PC-9 (cell line): Measurements from ENCODE around the gene PCK2.

ENCODE experiments used
- EZH2 ChIP-seq: fragments of 200-600 bp; sonication (generic); IDR thresholded peaks from 2 replicates; pipeline ENCODE4 v1.8.0; 2017; ENCODE audit warnings: antibody characterized with exemption, low read depth
- TF ChIP-seq, protein P1 (sequence below): fragments of 200-600 bp; sonication (generic); conservative IDR thresholded peaks from 2 replicates; pipeline ENCODE4 v1.6.1; 2017; ENCODE audit warnings: mixed run types, antibody characterized with exemption, mild to moderate bottlenecking, moderate library complexity

DNA sequence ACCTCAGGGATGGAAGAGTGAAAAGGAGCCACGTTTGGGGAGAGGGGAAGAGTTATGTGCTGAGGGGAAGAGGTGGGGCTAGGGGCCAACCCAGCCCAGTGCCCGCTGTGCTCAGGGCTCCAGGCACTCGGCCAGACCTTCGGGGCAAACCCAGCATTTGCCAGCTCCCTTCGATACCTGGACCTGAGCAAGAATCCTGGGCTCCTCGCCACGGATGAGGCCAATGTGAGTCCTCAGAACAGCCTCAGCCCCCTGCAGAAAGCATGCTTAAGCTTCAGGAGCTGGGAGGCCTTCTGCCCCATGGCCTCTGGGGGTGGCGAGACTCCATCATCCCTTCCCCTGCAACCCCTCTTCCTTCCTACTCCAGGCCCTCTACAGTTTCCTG is 37.3 kb upstream of the PCK2 start:
- TF ChIP-seq, protein P1, sequence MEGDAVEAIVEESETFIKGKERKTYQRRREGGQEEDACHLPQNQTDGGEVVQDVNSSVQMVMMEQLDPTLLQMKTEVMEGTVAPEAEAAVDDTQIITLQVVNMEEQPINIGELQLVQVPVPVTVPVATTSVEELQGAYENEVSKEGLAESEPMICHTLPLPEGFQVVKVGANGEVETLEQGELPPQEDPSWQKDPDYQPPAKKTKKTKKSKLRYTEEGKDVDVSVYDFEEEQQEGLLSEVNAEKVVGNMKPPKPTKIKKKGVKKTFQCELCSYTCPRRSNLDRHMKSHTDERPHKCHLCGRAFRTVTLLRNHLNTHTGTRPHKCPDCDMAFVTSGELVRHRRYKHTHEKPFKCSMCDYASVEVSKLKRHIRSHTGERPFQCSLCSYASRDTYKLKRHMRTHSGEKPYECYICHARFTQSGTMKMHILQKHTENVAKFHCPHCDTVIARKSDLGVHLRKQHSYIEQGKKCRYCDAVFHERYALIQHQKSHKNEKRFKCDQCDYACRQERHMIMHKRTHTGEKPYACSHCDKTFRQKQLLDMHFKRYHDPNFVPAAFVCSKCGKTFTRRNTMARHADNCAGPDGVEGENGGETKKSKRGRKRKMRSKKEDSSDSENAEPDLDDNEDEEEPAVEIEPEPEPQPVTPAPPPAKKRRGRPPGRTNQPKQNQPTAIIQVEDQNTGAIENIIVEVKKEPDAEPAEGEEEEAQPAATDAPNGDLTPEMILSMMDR: no peak
- no peak for TF ChIP-seq EZH2
